IMR-90 (cell line): ENCODE measurements around the gene SGSM2. TPM values are rescaled to one million over a fixed set of nuclear protein-coding genes. Genes with fewer than 3 reads are reported as not detected.
A peak's percentile ranks its signal among the peaks of the same experiment; 100 is the strongest.

Experiments
- ATAC-seq: fragments of 200-7000 bp; cut with Tn5 transposase; 2 replicates; pipeline ENCODE4 v1.9.1; 2020; ENCODE audit warnings: low read depth, mild to moderate bottlenecking, moderate library complexity
- BruUV-seq: library from RNA; stranded (reverse); fragments of 400-500 nt; replicated peaks from 2 replicates; lab custom pipeline; 2021; lab: Mats Ljungman, UMichigan
- CTCF ChIA-PET: fragments of 300-600 bp; formaldehyde crosslinking; extraction: SDS; loops from one replicate; lab custom pipeline; 2021; ENCODE audit warnings: antibody characterized with exemption; lab: Yijun Ruan, JAX
- POLR2A ChIA-PET: fragments of 300-600 bp; sonication (Branson Sonifier 250); formaldehyde crosslinking; loops from one replicate; lab custom pipeline; 2022; ENCODE audit warnings: antibody characterized with exemption; ENCODE audit not compliant: unreplicated experiment; lab: Charles Lee
- DNase-seq: peaks from one replicate; pipeline ENCODE4 v3.0.0; 2013
- H2AFZ ChIP-seq: replicated peaks from 2 replicates; pipeline ENCODE3; 2013; ENCODE audit warnings: low read length, mild to moderate bottlenecking; ENCODE audit not compliant: poor library complexity
- H2AK5ac ChIP-seq: 2 replicates; pipeline ENCODE4 v1.6.1; 2013; ENCODE audit warnings: low read depth, low read length, inconsistent platforms
- H2AK9ac ChIP-seq: replicated peaks from 2 replicates; pipeline ENCODE3; 2013; ENCODE audit warnings: mild to moderate bottlenecking, low read depth, low read length, moderate library complexity; ENCODE audit not compliant: poor library complexity
- H2BK120ac ChIP-seq: 2 replicates; pipeline ENCODE4 v1.6.1; 2013; ENCODE audit warnings: low read depth, low read length, inconsistent platforms
- H2BK15ac ChIP-seq: 3 replicates; pipeline ENCODE4 v1.6.1; 2013; ENCODE audit warnings: low read depth, low read length, inconsistent platforms
- H2BK20ac ChIP-seq: 2 replicates; pipeline ENCODE4 v1.6.1; 2013; ENCODE audit warnings: low read depth, mild to moderate bottlenecking, inconsistent platforms, low read length, moderate library complexity
- H2BK5ac ChIP-seq: 2 replicates; pipeline ENCODE4 v1.6.1; 2013; ENCODE audit warnings: mild to moderate bottlenecking, low read depth, low read length, inconsistent platforms; ENCODE audit not compliant: poor library complexity, severe bottlenecking
- H3K14ac ChIP-seq: replicated peaks from 2 replicates; pipeline ENCODE4 v1.6.1; 2013; ENCODE audit warnings: low read depth, low read length, inconsistent platforms
- H3K18ac ChIP-seq: 2 replicates; pipeline ENCODE4 v1.6.1; 2013; ENCODE audit warnings: low read depth, low read length, control low read depth
- H3K23ac ChIP-seq: 2 replicates; pipeline ENCODE4 v1.6.1; 2013; ENCODE audit warnings: low read depth, low read length, inconsistent platforms
- H3K27ac ChIP-seq: 2 replicates; pipeline ENCODE4 v1.5.1; 2013; ENCODE audit warnings: mild to moderate bottlenecking, control low read depth, low read length; ENCODE audit not compliant: insufficient read depth
- H3K27me3 ChIP-seq: 2 replicates; pipeline ENCODE4 v1.6.1; 2013; ENCODE audit warnings: low read length; ENCODE audit not compliant: control insufficient read depth, insufficient read depth
- H3K36me3 ChIP-seq: 2 replicates; pipeline ENCODE4 v1.6.1; 2013; ENCODE audit warnings: low read length, mixed read lengths; ENCODE audit not compliant: control insufficient read depth, insufficient read depth
- H3K4ac ChIP-seq: 2 replicates; pipeline ENCODE4 v1.6.1; 2013; ENCODE audit warnings: low read depth, low read length, inconsistent platforms
- H3K4me1 ChIP-seq: 2 replicates; pipeline ENCODE4 v1.6.1; 2013; ENCODE audit warnings: low read length, mixed read lengths; ENCODE audit not compliant: control insufficient read depth, insufficient read depth
- H3K4me2 ChIP-seq: 2 replicates; pipeline ENCODE4 v1.6.1; 2013; ENCODE audit warnings: low read depth, mild to moderate bottlenecking, control low read depth, low read length, moderate library complexity
- H3K4me3 ChIP-seq: 2 replicates; pipeline ENCODE4 v1.5.1; 2013; ENCODE audit warnings: low read depth, mild to moderate bottlenecking, control low read depth, low read length, moderate library complexity; ENCODE audit not compliant: insufficient read depth
- H3K56ac ChIP-seq: 2 replicates; pipeline ENCODE4 v1.6.1; 2013; ENCODE audit warnings: low read length, inconsistent platforms; ENCODE audit not compliant: insufficient read depth; ENCODE audit errors: extremely low read depth
- H3K79me1 ChIP-seq, 2 experiments: 2 replicates each; pipeline ENCODE4 v1.6.1; 2013; ENCODE audit warnings: low read length in 2 of 2, inconsistent platforms in 1 of 2, low read depth in 1 of 2
- H3K9ac ChIP-seq: 2 replicates; pipeline ENCODE4 v1.6.1; 2013; ENCODE audit warnings: low read depth, low read length, control low read depth
- H3K9me1 ChIP-seq: 2 replicates; pipeline ENCODE4 v1.6.1; 2013; ENCODE audit warnings: low read length, inconsistent platforms; ENCODE audit not compliant: insufficient read depth
- H3K9me3 ChIP-seq: 2 replicates; pipeline ENCODE4 v1.6.1; 2013; ENCODE audit warnings: low read length; ENCODE audit not compliant: control insufficient read depth, insufficient read depth
- H4K20me1 ChIP-seq: 2 replicates; pipeline ENCODE4 v1.6.1; 2013; ENCODE audit warnings: low read length, inconsistent platforms; ENCODE audit not compliant: insufficient read depth
- H4K5ac ChIP-seq: 2 replicates; pipeline ENCODE4 v1.6.1; 2013; ENCODE audit warnings: mild to moderate bottlenecking, low read depth, low read length, control low read depth
- H4K8ac ChIP-seq, 2 experiments: 2 replicates each; pipeline ENCODE4 v1.6.1; 2013; ENCODE audit warnings: low read depth in 2 of 2, low read length in 2 of 2, control low read depth in 1 of 2, inconsistent platforms in 1 of 2
- H4K91ac ChIP-seq: 2 replicates; pipeline ENCODE4 v1.6.1; 2013; ENCODE audit warnings: low read depth, low read length, inconsistent platforms; ENCODE audit not compliant: insufficient read depth
- MAZ ChIP-seq: IDR thresholded peaks from 2 replicates; pipeline ENCODE4 v1.6.1; 2012; ENCODE audit warnings: low read depth, mild to moderate bottlenecking, low read length, improper control_type of control experiment, moderate library complexity, borderline replicate concordance
- MXI1 ChIP-seq: IDR thresholded peaks from 2 replicates; pipeline ENCODE4 v1.6.1; 2012; ENCODE audit warnings: low read depth, mild to moderate bottlenecking, low read length, moderate library complexity, borderline replicate concordance
- NFE2L2 ChIP-seq: fragments of 150-350 bp; IDR thresholded peaks from 2 replicates; pipeline ENCODE4 v1.6.1; 2016; ENCODE audit warnings: low read depth, mild to moderate bottlenecking, low read length
- POLR2A ChIP-seq: IDR thresholded peaks from 2 replicates; pipeline ENCODE4 v1.6.1; 2012; ENCODE audit warnings: mild to moderate bottlenecking, low read depth, low read length
- SMC3 ChIP-seq: fragments of 150-350 bp; IDR thresholded peaks from 2 replicates; pipeline ENCODE4 v1.6.1; 2016; ENCODE audit warnings: low read depth, mild to moderate bottlenecking, antibody characterized with exemption, low read length, moderate library complexity
- USF2 ChIP-seq: fragments of 150-350 bp; IDR thresholded peaks from 2 replicates; pipeline ENCODE4 v1.6.1; 2017; ENCODE audit warnings: mild to moderate bottlenecking, antibody characterized with exemption, low read length, low read depth
- WGBS, 2 experiments: methylation state at CpG; one replicate each; pipeline versions ENCODE4 v1.1.5 to v1.1.7; 2013; ENCODE audit warnings: missing lambda C conversion rate in 2 of 2; ENCODE audit not compliant: insufficient read length in 1 of 2; ENCODE audit errors: extremely low coverage in 2 of 2; 5-methylcytosine and 5-hydroxymethylcytosine counted together
- dilution Hi-C: fragments of 300-500 bp; cut with HindIII; formaldehyde crosslinking; loops from one replicate; pipeline ENCODE4 v1.14.3; 2018; ENCODE audit warnings: low sequenced_read_pairs; ENCODE audit not compliant: unreplicated experiment
- in situ Hi-C: fragments of 300-500 bp; cut with MboI; formaldehyde crosslinking; loops from 3 replicates; pipeline ENCODE4 v1.14.3; 2019; ENCODE audit warnings: low sequenced_read_pairs, inconsistent platforms, mixed read lengths
- intact Hi-C: fragments of 100-400 bp; cut with micrococcal nuclease; formaldehyde crosslinking; loops from 2 replicates; pipeline ENCODE4 v1.10.0; 2022
- polyA plus RNA-seq, 3 experiments: library from polyadenylated mRNA; depleted of rRNA; stranded (reverse); fragments of >200 nt; gene quantifications; 2 replicates each; pipeline ENCODE4 v1.2.3, GENCODE V29; 2012; ENCODE audit warnings: low replicate concordance in 1 of 3
- total RNA-seq: library from RNA; depleted of rRNA; stranded (reverse); fragments of >200 nt; gene quantifications from 2 replicates; pipeline ENCODE4 v1.2.3, GENCODE V29; 2012

The SGSM2 gene
- total and polyA plus RNA-seq, 2 of the 4 experiments (the other 2 are of a cell fraction) = 13.6 to 81.2 TPM

- DNase-seq = peak; percentile 98
- no peak for TF ChIP-seq NFE2L2
- peak; percentile 96 for TF ChIP-seq MAZ
- TF ChIP-seq POLR2A = peak; percentile 86
- TF ChIP-seq USF2 = no peak
- TF ChIP-seq SMC3 = no peak
- peak; percentile 51 for TF ChIP-seq MXI1
These were observed 59.4 kb downstream of the SGSM2 start for GRCh38 chr17:2396568-2397246.

More at GRCh38 chr17:2396568-2397246, 59.4 kb downstream of the SGSM2 start:
- Histone ChIP-seq H3K36me3 (no peaks in the 10 kb centered on the region; the same call in 1 of the 2 replicates), H2BK120ac (peak overlapping the region; percentile 90; the same call in 1 of the 2 replicates), H3K23ac (peak overlapping the region; percentile 94), H3K4me2 (peak overlapping the region; percentile 84), H3K4ac (peak overlapping the region; percentile 97), H3K4me3 (peak overlapping the region; percentile 32), H3K27me3 (no peaks in the 10 kb centered on the region), H3K9me3 (no peaks in the 10 kb centered on the region), H3K9me1 (peaks cover 17% of the 10 kb centered on the region), H2AK5ac (peak overlapping the region; percentile 97), H2BK5ac (peak overlapping the region; percentile 87), H3K14ac (peak overlapping the region; percentile 88), H2AK9ac (peak overlapping the region; percentile 88), H2BK15ac (peak overlapping the region; percentile 29; the same call in 1 of the 3 replicates), H4K20me1 (peaks cover 34% of the 10 kb centered on the region), H2BK20ac (peak overlapping the region; percentile 57), H3K56ac (peak overlapping the region; percentile 69), H3K9ac (peak overlapping the region; percentile 59), H3K27ac (peak overlapping the region; percentile 86), H4K8ac (peak overlapping the region; percentile 61 to 88), H3K18ac (peak overlapping the region; percentile 67), H3K79me1 (peaks cover 13 to 61% of the 10 kb centered on the region in 2 experiments; a peak in 3 of 4 replicates), H2AFZ (peak overlapping the region; percentile 90), H3K4me1 (peaks cover 40% of the 10 kb centered on the region), H4K91ac (peak overlapping the region; percentile 82), H4K5ac (peak overlapping the region; percentile 34)
- BruUV-seq = no TSS peak
- WGBS, 2 experiments = 3% methylated on average over 6 of the region's 34 CpGs; no CpG with 5 or more reads in 1 of the 2 experiments
- in situ Hi-C loops = no loop called here
- dilution Hi-C loops = no loop called here
- peak; percentile 43 for ATAC-seq
- POLR2A ChIA-PET = no interaction called here
- intact Hi-C loops = no loop called here
- CTCF ChIA-PET = no interaction called here
